HG03135 (cell line): ENCODE results near the gene CACTIN.
"Not testable (repeated sequence)": the region's sequence is repeated elsewhere in the genome, so short reads cannot be mapped to it uniquely, and the experiment has no call there.

ENCODE experiments used
- ATAC-seq: cut with Tn5 transposase; IDR thresholded peaks from one replicate; pipeline ENCODE4 v1.9.1; 2021; ENCODE audit warnings: mild to moderate bottlenecking, moderate library complexity; ENCODE audit not compliant: unreplicated experiment

Gene CACTIN

DNA sequence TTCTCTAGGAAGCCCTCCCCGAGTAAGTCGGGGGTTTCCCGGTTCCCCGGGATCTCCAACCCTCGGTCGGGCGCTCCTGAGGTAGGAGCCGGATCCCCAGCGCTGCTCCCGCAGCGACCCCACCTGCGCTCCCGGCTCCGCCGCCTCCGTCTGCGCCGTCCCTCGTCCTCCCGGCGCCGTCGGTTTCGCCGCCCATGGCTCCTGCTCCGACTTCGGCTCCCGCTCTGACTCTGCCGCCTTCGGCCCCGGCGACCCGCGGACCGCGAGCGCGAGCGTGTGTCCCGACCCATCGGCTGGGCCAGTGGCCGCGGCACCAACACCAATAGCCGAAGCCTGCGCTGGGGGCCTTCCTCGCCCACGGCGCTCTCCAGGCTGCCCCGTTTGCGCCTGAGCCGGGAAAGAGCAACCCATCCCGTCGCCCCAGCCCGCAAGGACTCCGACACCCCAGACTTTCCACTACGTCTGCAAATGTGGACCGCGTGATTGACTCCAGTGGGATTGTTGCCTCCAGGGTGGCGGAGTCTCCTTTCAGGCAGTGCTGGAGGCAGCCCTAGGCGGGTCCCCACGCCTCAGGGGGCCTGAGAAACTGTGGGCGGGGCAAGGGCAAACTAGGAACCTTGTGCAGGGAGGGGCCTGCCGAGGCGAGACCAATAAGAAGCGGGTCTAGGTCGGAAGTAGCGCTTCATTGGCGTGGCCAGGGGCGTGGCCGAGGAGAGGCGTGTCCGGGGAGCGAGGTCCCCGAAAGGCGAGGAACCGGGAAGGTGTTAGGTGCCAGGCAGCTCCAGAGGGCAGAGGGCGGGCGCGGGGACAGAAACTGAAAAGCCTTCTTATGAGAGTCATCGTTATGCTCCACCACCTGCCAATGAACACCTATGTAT lies at the start of gene CACTIN:
TSS of gene CACTIN (minus strand) at position 318 of the 878 bp plus-strand sequence. CDS start at position 290, 28 bp downstream.
- ATAC-seq = peak; percentile 79

DNA sequence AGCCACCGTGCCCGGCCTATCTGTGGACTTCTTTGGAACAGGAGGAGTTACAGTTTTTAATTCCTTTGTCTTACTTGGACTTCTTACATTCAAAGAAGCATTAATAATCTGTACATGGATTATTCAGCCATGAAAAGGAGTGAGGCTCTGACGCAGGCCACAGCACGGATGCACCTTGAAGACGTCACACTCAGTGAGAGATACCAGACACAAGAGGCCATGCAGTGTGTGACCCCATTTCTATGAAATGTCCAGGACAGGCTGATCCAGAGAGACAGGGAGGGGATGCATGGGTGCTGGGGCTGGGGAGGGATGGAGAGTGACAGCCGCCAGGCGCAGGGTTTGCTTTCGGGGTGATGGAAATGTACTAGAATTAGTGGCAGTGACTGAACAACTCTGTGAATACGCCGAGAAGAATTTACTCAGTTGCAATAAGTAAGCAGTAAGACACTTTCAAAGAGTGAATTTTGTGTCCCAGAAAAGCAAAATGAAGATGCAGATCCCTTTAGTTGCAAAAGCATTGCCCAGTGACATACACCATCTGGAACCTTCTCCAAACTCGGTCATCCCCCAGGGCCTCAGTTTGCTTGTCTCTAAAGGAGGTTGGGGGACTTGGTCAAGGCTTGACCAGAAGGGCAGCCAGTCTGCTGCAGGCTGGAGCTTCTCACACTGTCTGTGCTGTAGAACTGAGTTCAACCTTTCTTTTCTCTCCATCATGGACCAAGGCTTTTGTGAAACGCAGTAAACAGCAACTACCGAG lies 48.4 kb upstream of the CACTIN start:
- ATAC-seq = no peak

DNA sequence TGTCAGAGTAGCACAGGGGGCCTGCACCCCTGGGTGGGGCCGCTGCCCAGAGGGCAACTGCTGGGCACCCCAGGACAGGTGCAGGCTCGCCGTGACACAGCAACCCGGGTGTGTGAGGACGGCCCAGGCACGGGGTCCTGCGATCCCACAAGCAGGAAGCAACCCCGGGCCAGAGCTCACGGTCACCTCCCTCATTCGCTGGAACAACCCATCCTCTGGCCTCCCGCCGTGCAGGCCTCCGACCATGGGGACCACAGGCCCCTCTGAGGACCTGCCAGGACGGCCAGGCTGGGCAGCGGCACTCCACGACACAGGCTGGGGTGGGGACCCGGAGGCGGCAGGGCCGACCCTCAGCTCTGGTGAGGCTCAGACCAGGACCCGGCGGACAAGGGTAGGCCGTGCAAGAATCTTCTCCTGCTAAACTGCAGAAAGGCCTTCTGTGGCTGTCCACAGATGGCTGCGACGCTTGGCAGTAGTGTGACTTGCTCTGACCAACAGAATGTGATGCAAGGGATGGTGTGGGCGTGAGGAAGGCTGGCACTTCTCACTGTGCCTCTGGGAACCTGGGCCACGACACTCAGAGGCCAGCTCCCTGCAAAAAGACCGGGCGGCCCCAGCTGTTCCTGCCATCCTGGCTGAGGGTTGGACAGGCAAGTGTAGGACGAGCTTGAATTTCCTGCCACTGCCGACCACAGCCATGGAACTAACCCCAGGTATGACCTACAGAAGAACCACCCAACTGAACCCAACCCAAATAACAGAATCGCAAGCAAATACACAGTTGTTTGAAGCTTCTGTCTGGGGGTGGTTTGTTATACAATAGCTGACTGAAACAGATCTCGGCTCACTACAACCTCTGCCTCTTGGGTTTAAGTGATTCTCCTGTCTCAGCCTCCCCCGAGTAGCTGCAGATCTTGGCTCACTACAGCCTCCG lies 47.2 kb upstream of the CACTIN start:
- no peak for ATAC-seq

DNA sequence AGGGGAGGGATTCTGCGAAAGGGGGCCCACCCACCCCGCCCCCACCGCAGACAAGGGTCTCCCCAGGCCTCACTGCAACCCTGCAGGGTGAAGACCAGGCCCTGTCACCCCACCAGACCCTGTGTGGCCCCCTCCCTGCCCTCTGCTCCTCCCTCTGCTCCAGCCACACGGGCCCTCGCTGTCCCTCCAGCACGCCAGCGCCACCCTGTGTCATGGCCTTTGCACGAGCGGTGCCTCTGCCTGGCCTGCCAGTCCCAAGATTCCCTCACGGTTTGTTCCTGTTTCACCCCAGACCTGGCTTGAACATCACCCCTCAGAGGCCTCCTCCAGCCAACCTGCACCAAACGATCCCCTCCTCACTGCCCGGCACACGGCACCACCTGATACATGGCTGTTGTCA lies 46.4 kb upstream of the CACTIN start:
- no peak for ATAC-seq

DNA sequence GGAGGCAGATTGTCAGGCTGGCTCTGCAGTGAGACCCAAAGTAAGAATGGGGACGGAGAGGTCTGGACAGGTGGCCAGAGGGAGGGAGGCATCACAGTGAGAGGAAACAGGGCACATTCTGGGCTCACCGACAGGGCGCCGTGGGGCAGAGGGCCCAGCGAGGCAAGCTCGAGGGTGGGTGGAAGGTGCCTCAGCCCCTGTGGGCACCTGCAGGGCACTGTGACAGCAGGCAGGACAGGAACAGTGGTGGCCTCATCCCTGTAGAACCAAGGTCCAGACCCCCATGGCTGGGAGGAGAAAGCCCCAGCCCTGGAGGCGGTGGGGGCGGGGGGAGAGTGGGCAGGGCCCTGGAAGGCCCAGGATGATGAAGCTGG lies 46.0 kb upstream of the CACTIN start:
- no peak for ATAC-seq

DNA sequence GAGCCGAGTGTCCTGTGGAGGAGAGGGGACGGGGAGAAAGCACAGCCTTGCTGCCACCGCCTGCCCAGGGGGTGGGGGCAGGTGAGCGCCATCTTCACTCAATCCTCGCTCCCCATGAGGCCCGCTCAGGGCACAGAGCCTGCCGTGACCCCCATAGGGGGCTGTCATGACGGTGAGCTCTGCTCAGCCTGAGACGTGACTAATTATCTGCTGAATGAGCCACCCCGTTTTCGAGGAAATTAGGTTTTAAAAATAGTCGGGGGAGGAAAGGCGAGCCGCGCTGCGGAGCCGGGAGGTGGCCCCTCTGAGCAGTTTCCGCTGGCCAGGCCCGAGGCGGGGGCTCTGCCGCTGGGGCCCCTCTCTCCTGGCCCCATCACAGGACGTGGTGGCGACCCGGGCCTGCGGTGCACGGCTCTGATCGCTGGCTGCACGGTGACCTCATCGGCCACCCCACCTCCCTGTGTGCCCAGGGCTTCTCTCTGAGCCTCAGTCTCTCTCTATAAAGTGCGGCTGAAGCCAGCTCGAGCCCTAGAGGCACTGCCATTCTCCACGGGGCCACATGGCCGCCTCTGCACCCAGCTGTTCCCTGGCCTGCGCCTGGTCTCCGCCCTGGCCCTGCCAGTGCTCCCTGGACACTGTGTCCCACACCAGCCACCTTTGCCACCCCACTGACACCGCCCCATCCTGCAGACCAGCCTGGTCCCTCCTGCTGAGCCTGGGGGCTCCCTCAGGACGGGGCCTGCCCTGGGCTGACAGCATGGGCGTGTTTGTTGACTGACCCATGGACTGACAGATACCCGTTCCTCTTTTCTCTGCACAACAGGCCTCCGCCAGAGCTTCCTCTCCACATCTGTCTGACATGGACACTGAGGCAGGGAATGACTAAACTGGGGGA lies 45.3 kb upstream of the CACTIN start:
- ATAC-seq = no peak

DNA sequence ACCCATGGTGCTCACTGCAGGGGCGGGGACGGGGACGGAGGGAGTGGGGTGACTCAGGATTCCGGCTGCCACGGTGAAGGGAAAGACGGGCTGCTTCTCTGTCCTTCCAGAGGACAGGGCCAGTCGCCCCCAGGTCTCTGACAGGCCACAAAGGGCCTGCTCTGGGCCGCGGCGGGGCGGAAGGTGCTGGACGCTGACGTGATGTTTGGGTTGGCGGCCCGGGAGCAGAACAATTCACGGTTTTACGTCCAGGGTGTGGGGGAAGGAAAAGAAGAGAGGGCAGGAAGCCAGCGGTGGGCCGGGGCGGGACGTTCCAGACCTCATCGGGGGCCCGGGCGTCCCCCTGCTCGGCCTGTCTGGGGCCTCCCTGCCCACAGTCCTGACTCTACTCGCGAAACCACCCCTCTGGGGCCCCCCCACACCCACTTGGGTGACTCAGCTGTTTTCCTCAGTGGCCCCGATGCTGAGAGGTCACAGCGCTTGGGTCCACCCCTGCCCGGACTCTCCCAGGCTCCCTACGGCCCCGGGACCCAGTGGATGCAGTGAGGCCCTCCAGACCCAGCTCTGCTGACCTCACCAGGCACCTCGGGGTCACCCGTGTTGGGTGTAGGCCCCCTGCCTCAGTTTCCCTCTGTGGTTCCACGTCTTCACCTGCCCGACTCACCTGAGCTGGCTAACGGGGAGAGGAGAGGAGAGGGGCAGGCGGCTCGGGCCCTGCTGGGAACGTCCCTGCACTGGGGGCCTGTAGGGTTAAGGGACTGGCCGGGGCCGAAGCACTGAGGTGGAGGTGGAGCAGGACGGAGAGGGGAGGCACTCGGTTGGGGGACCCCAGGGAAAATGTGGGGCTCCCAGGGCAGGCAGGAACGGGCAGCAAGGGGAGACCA lies 44.4 kb upstream of the CACTIN start:
- ATAC-seq = no peak

DNA sequence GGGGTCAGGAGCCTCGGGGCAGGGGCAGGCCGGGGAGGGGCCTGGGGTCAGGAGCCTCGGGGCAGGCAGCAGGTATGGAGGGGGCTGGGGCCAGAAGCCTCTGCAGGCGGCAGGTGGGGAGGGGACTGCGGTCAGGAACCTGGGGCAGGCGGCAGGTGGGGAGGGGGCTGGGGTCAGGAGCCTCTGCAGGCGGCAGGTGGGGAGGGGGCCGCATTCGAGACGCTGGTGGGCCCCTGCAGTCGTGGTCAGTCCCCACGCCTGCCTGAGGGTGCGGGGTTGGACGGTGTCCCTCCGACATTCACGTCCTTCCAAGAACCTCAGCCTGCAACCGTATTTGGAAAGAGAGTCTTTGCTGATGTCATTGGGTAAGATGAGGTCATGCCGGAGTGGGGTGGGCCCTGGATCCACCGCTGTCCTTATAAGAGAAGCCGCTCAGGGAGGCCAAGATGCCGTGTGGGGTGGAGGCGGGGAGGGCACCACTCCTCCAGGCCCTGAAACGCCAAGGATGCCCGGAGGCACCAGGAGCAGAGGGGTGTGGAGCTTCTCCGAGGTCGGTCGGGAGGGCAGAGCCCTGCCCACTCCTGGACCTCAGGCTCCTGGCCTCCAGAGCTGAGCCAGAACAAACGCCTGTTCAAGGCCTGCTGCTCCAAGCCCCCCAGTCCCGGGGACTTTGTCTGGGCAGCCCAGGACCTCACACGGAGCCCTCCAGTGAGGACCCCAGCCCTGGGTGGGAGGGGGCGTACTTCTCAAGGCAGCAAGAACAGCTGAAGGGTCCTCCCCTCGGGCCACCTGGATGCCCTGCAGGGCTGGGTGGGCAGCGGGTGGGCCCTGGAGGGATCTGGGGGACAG lies 43.6 kb upstream of the CACTIN start:
- ATAC-seq = no peak

DNA sequence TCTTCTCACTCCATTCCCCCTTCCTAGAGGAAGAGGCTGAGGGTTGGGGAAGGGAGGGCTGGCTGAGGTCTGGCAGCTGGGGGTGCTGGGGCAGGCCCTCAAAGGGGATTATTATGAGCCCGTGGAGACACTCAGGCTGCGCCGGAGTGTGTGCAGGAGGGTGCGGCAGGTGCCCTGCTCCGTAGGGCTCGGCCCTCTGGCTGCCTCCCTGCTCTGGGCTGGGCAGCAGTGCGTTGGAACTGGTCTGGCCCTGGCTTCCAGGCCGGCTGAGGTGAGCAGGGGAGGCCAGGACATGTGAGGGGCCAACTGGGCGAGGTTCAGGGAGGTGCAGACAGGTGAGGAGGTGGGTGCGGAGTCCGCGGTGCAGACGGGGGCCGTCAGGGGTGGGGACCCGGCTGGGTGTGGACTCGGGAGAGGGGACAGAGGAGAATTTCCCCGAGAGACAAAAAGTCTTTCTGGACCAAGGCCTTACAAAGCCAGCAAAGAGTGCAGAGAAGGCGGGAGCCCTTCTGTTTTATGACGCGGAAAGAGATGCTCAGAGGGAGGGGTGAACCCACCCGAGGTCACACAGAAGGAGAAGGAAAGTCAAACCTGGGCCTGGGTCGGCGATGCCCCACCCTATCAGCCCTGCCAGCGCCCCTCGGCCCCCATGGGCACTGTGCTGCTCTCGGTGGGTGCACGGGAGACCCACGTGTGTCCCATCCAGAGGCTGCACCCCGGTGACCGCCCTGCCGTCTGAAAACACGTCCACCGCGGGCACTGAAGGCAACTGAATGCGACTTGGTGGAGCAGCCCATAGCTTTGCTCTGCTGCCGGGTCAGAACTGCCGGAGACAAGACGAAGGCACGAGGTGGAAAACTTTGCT lies 42.7 kb upstream of the CACTIN start:
- ATAC-seq = no peak

DNA sequence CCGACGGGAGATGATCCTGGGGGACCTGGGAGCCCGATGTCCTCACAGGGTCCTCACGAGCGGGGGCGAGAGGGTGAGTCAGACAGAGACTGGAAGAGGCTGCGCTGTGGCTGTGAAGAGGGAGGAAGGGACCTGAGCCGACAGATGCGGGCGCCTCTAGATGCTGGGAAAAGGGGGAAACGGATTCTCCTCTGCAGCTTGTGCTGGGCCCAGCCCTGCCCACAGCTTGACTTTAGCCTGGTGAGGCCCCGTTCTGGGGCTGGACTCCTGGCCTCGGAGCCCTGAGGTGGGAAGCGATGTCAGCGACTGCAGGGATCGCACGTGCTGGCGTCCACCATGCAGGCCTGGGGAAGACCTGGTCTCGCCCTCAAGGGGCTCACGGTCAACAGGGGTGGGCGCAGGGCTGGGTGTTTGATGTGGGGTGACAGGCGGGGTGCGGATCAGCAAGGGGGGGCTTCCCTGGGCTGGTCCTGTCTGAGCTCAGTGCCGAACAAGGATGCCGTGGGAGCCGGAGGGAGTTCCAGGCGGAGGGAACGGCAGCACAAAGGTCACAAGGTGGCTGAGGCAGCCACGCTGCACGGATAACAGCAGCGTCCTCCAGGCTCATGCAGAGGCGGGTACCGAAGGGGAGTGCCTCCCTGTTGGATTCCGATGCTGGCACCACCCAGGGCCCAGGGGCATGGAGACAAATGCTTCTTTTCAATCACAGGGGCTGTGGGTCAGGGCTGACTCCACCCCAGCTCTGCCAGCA lies 41.9 kb upstream of the CACTIN start:
- no peak for ATAC-seq

DNA sequence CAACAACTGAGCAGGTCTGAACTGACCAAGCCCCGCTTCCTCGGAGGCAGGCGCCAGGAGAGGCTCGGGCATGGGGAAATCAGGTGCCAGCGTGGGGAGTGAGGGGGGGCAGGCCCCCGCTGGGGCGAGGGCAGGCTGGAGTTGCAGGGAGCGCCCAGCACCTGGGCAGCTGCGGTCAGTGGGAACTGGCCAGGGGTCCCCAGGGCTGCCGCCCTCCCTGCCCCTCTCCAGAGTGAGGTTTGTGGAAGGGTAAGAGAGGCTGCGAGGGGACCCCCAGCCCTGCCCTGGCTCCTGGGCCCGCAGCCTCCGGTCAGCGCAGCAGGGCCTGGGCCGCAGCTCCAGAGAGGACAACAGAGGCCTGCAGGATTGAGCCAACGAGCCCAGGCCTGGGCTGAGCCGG lies 41.2 kb upstream of the CACTIN start:
- no peak for ATAC-seq

DNA sequence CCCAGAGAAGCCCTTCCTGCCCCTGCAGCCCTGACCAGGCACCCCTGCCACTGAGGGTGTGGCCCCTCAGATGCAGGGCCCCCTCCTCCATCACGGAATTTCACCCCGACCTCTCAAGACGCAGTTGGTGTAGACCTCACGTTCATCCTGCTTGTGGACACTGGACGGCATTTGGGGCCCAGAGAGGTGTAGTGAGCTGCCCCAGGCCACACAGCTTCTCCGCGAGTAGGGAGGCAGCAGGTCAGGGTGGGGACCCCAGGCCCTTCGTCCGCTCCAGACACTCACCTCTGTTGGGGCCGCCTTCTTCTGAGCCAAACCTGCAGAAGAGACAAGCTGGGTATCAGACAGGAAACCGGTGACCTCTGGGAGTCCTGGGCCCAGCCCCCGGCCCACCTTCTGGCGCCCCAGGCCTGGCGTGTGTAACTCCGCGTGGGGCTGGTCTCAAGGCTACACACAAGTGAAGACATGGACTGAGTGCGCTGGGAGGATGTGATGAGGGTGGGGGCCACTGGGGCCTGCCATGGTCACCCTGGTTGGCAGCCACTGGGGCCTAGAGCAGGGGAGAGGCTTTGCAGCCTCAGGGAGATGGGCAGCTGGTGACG lies 40.5 kb upstream of the CACTIN start:
- ATAC-seq = no peak

DNA sequence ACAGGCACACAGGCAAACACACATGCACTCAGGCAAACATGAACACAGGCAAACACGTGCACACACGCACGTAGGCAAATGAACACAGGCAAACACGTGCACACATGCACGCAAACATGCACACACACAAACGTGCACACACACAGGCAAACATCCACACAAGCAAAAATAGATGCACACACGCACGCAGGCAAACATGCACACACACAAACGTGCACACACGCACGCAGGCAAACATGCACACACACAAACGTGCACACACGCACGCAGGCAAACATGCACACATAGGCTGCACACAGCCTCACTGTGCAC lies 39.9 kb upstream of the CACTIN start:
- ATAC-seq = not testable (repeated sequence)

DNA sequence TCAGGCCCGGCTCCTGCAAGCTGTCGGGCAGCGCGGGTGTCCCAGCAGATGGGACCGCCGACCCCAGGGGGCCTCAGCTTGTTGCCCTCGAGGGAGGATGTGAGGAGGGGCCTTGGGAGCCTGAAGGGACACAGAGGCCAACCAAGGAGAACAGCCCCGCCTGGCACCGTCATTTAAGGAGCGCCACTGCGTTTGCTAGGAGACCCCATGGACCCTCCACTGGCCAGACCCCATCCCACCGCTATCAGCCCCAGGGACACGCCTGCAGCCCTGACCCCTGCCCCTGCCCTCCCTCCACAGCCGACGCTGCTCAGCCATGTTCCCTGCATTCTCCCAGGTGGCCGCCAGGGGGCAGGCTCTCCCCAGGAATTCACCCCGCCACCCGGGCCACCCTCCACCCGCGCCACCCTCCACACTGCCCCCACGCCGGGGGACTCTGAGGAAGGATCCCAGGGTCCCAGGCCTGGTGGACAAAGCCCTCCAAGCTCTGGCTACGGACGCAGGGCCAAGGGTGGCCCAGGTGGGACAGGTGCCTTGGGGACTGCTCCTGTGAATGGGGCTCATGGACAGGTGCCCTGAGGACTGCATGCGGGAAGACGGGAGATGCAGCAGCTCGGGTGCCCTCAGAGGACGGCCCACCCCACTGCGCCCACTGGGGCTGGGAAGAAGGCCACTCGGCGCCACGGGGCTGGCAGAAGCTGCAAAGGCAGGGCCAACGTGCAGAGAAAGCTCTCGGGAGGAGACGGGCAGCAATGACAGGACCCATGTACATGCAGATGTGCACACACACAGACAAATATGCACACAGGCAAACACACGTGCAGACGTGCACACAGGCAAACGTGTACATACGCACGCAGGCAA lies 39.3 kb upstream of the CACTIN start:
- ATAC-seq = no peak

DNA sequence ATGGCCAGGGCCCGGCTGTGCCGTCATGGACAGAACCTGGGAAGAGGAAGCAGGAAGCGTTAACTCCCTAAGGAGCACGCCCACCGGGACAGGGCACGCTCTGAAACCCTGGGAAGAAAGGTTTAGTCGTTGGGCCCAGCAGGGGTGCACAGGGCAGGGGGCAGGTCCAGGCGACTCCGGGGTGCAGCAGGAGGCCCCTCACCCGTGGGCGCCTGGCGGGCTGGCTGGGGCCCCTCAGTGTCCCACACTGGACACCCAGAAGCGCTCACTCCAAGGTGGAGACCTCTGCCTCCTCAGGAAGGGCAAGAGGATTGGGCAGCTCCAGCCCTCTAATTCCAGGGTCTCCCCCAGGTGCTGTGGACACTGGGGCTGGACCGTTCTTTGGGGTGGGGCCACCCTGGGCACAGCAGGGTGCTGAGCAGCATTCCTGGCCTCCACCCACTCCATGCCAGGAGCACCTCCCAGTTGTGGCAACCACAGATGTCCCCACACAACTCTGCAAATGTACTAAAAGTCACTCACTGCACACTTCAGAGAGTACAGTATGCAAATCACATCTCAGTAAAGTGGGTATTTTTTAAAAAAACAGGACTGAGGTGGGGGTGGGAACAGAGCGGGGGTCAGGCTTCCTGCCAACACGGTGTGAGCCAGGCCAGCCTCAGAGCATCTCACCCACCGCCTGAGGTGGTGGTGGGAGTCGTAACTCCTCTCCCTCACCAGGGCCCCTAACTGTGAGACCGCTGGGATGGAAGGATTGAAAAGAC lies 38.5 kb upstream of the CACTIN start:
- ATAC-seq = no peak
